A549 treated with GW870086 at 1 μM for 4 hours (cell line): Measurements from ENCODE around the gene PPIA. TPM values are rescaled to one million over a fixed set of nuclear protein-coding genes. Genes with fewer than 3 reads are reported as not detected.

Source experiments
- total RNA-seq: library from RNA; stranded (reverse); fragments of 200-300 nt; extraction: Qiagen RNA extraction; gene quantifications from 5 replicates; pipeline ENCODE4 v1.2.3, GENCODE V29; 2022; ENCODE audit warnings: low read depth

PPIA gene
- 4,906 to 6,290 TPM (median 5,166 TPM) in 5 replicates for total RNA-seq

GRCh38 chr7:44796504-44797328 is at the start of gene PPIA:
TSS of gene PPIA (plus strand) at chr7:44796681. CDS start at chr7:44796725, 44 bp downstream.

GRCh38 chr7:44748045-44748947 is 48.2 kb upstream of the PPIA start, which contains the start of gene ZMIZ2:
TSS of gene ZMIZ2 (plus strand) at chr7:44748847. CDS start at chr7:44756250, 7,403 bp downstream.

GRCh38 chr7:44847920-44848634 is 51.6 kb downstream of the PPIA start, which contains the start of gene H2AZ2:
TSS of gene H2AZ2 (minus strand) at chr7:44848087. CDS start at chr7:44847971, 116 bp downstream.

Other genes starting within 250 kb of the PPIA start
- gene DDX56, start 222.8 kb upstream of the PPIA start, total RNA-seq = 106 to 140 TPM (median 118 TPM) in 5 replicates
- 47.7 to 55.0 TPM (median 53.9 TPM) in 5 replicates for gene TMED4, start 214.4 kb upstream of the PPIA start, total RNA-seq
- 25.7 to 31.2 TPM (median 29.0 TPM) in 5 replicates for gene OGDH, start 190.1 kb upstream of the PPIA start, total RNA-seq
- gene ZMIZ2, start 47.8 kb upstream of the PPIA start, total RNA-seq = 24.8 to 32.9 TPM (median 31.7 TPM) in 5 replicates
- gene H2AZ2, start 51.4 kb downstream of the PPIA start, total RNA-seq = 212 to 256 TPM (median 244 TPM) in 5 replicates
- 10.8 to 14.5 TPM (median 13.0 TPM) in 5 replicates for gene PURB, start 88.8 kb downstream of the PPIA start, total RNA-seq
- gene MYO1G, start 182.3 kb downstream of the PPIA start, total RNA-seq = 0.10 to 0.26 TPM (median 0.17 TPM) in 5 replicates
- 38.5 to 48.2 TPM (median 46.2 TPM) in 5 replicates for gene CCM2, start 203.5 kb downstream of the PPIA start, total RNA-seq